GM18499 (cell line): Measurements from ENCODE around the gene SCN3A.

Experiments
- ATAC-seq: cut with Tn5 transposase; IDR thresholded peaks from one replicate; pipeline ENCODE4 v1.9.1; 2021; ENCODE audit warnings: moderate number of reproducible peaks; ENCODE audit not compliant: insufficient read depth, unreplicated experiment

The SCN3A gene

GRCh38 chr2:165064743-165065142 lies 139.1 kb downstream of the SCN3A start:
- ATAC-seq: no peak

GRCh38 chr2:165060411-165060810 lies 143.4 kb downstream of the SCN3A start:
- ATAC-seq: no peak

- no peak for ATAC-seq
These were observed 145.2 kb downstream of the SCN3A start for GRCh38 chr2:165058476-165059265.

- no peak for ATAC-seq
These were observed 145.9 kb downstream of the SCN3A start for GRCh38 chr2:165057931-165058330.

GRCh38 chr2:165057308-165057707 lies 146.5 kb downstream of the SCN3A start:
- ATAC-seq: no peak

GRCh38 chr2:165056564-165056963 lies 147.3 kb downstream of the SCN3A start:
- ATAC-seq: no peak

GRCh38 chr2:165055082-165055851 lies 148.6 kb downstream of the SCN3A start:
- no peak for ATAC-seq

GRCh38 chr2:165054652-165055051 lies 149.2 kb downstream of the SCN3A start:
- ATAC-seq: no peak

- ATAC-seq: no peak
These were observed 159.1 kb downstream of the SCN3A start for GRCh38 chr2:165044505-165045303.
